GM23338 (cell line): Measurements from ENCODE around the gene FLNA. TPM values are rescaled to one million over a fixed set of nuclear protein-coding genes. Genes with fewer than 3 reads are reported as not detected.

ENCODE experiments used
- ATAC-seq: fragments of 200-7000 bp; cut with Tn5 transposase; 3 replicates; pipeline ENCODE4 v1.9.1; 2020
- DNase-seq: peaks from one replicate; pipeline ENCODE4 v3.0.0-alpha.2; 2015; ENCODE audit warnings: low spot score
- H2AFZ ChIP-seq: fragments of 200-600 bp; sonication (generic); 2 replicates; pipeline ENCODE4 v1.8.0; 2016; ENCODE audit warnings: antibody characterized with exemption, mild to moderate bottlenecking, moderate library complexity
- H3F3A ChIP-seq: fragments of 200-600 bp; sonication (generic); replicated peaks from 2 replicates; pipeline ENCODE4 v1.8.0; 2017; ENCODE audit warnings: antibody characterized with exemption, mixed run types, low read depth
- H3K27ac ChIP-seq: fragments of 200-600 bp; sonication (generic); 2 replicates; pipeline ENCODE4 v1.6.1; 2016; ENCODE audit warnings: low read depth
- H3K27me3 ChIP-seq: fragments of 200-600 bp; sonication (generic); 2 replicates; pipeline ENCODE4 v1.8.0; 2016; ENCODE audit warnings: mild to moderate bottlenecking, mixed run types, moderate library complexity; ENCODE audit not compliant: insufficient read depth
- H3K36me3 ChIP-seq: fragments of 200-600 bp; sonication (generic); 2 replicates; pipeline ENCODE4 v1.8.0; 2016; ENCODE audit warnings: mild to moderate bottlenecking; ENCODE audit not compliant: insufficient read depth
- H3K4me1 ChIP-seq: fragments of 200-600 bp; sonication (generic); 2 replicates; pipeline ENCODE4 v1.8.0; 2016; ENCODE audit warnings: mild to moderate bottlenecking, moderate library complexity; ENCODE audit not compliant: insufficient read depth
- H3K4me2 ChIP-seq: fragments of 200-600 bp; sonication (generic); 2 replicates; pipeline ENCODE4 v1.7.1; 2017; ENCODE audit warnings: mixed run types
- H3K4me3 ChIP-seq: fragments of 200-600 bp; sonication (generic); 2 replicates; pipeline ENCODE4 v1.6.1; 2016; ENCODE audit warnings: mixed run types
- H3K79me2 ChIP-seq: fragments of 200-600 bp; sonication (generic); replicated peaks from 2 replicates; pipeline ENCODE4 v1.8.0; 2017; ENCODE audit warnings: mild to moderate bottlenecking; ENCODE audit not compliant: insufficient read depth
- H3K9me2 ChIP-seq: fragments of 200-600 bp; sonication (generic); 2 replicates; pipeline ENCODE4 v1.8.0; 2017; ENCODE audit not compliant: insufficient read depth
- H4K20me1 ChIP-seq: fragments of 200-600 bp; sonication (generic); replicated peaks from 2 replicates; pipeline ENCODE4 v1.8.0; 2017; ENCODE audit warnings: mild to moderate bottlenecking; ENCODE audit not compliant: insufficient read depth
- H3K27ac Mint-ChIP-seq: 2 replicates; pipeline ENCODE4 v1.8.0; 2020; ENCODE audit warnings: inconsistent platforms, mild to moderate bottlenecking, moderate library complexity, mixed read lengths
- H3K27me3 Mint-ChIP-seq: 3 replicates; pipeline ENCODE4 v1.8.0; 2022; ENCODE audit warnings: low read depth, mild to moderate bottlenecking, moderate library complexity, mixed read lengths, inconsistent platforms; ENCODE audit not compliant: insufficient read depth, poor library complexity
- H3K36me3 Mint-ChIP-seq: 3 replicates; pipeline ENCODE4 v1.8.0; 2021; ENCODE audit warnings: low read depth, mild to moderate bottlenecking, inconsistent platforms, moderate library complexity, mixed read lengths
- H3K4me1 Mint-ChIP-seq: 3 replicates; pipeline ENCODE4 v1.8.0; 2020; ENCODE audit warnings: mild to moderate bottlenecking, inconsistent platforms, mixed read lengths
- H3K4me3 Mint-ChIP-seq: 3 replicates; pipeline ENCODE4 v1.8.0; 2021; ENCODE audit warnings: moderate library complexity, mild to moderate bottlenecking, inconsistent platforms, mixed read lengths
- H3K9me3 Mint-ChIP-seq: 3 replicates; pipeline ENCODE4 v1.8.0; 2020; ENCODE audit warnings: moderate library complexity, mild to moderate bottlenecking, inconsistent platforms, mixed read lengths
- CREB1 ChIP-seq: fragments of 250-450 bp; sonication (Bioruptor Pico); IDR thresholded peaks from 2 replicates; pipeline ENCODE4 v1.5.0; 2020; ENCODE audit warnings: low read depth, mild to moderate bottlenecking, moderate library complexity
- CTCF ChIP-seq, 2 experiments: fragments of 200-600 bp in 1 of 2; sonication (generic) in 1 of 2; conservative IDR thresholded peaks; 2 replicates each; pipeline versions ENCODE4 v1.5.1 to v1.6.1; 2016 to 2017; ENCODE audit warnings: antibody characterized with exemption in 2 of 2, low read depth in 2 of 2, mild to moderate bottlenecking in 2 of 2, moderate library complexity in 1 of 2
- ETS1 ChIP-seq: IDR thresholded peaks from 2 replicates; pipeline ENCODE4 v1.6.1; 2016; ENCODE audit warnings: antibody characterized with exemption
- EZH2 ChIP-seq: fragments of 200-600 bp; sonication (generic); IDR thresholded peaks from one replicate; pipeline ENCODE4 v1.8.0; 2017; ENCODE audit warnings: antibody characterized with exemption, mild to moderate bottlenecking, low read depth; ENCODE audit not compliant: unreplicated experiment
- EZH2phosphoT487 ChIP-seq: fragments of 200-600 bp; sonication (generic); IDR thresholded peaks from one replicate; pipeline ENCODE4 v1.8.1; 2018; ENCODE audit warnings: antibody characterized with exemption; ENCODE audit not compliant: unreplicated experiment
- JUNB ChIP-seq: IDR thresholded peaks from one replicate; pipeline ENCODE4 v1.6.1; 2016; ENCODE audit warnings: antibody characterized with exemption; ENCODE audit not compliant: unreplicated experiment
- NANOG ChIP-seq: IDR thresholded peaks from 2 replicates; pipeline ENCODE4 v1.6.1; 2016; ENCODE audit warnings: antibody characterized with exemption, borderline replicate concordance
- POLR2AphosphoS5 ChIP-seq: IDR thresholded peaks from 2 replicates; pipeline ENCODE4 v1.6.1; 2016; ENCODE audit warnings: antibody characterized with exemption, low read depth
- REST ChIP-seq: IDR thresholded peaks from one replicate; pipeline ENCODE4 v1.6.1; 2018; ENCODE audit warnings: antibody characterized with exemption; ENCODE audit not compliant: unreplicated experiment
- STAT1 ChIP-seq: IDR thresholded peaks from one replicate; pipeline ENCODE4 v1.6.1; 2016; ENCODE audit warnings: antibody characterized with exemption; ENCODE audit not compliant: unreplicated experiment
- ZNF114 ChIP-seq: fragments of 250-450 bp; sonication (Bioruptor Pico); IDR thresholded peaks from 2 replicates; pipeline ENCODE4 v1.5.0; 2020; ENCODE audit warnings: mild to moderate bottlenecking, moderate library complexity
- ZNF331 ChIP-seq: fragments of 250-450 bp; sonication (Bioruptor Pico); IDR thresholded peaks from 2 replicates; pipeline ENCODE4 v1.5.0; 2020; ENCODE audit warnings: low read depth, mild to moderate bottlenecking, moderate library complexity
- ZNF462 ChIP-seq: fragments of 250-450 bp; sonication (Bioruptor Pico); IDR thresholded peaks from 2 replicates; pipeline ENCODE4 v1.5.0; 2020; ENCODE audit warnings: mild to moderate bottlenecking, moderate library complexity
- polyA plus RNA-seq: library from polyadenylated mRNA; unstranded; fragments of >200 nt; fragmentation: Nextera tagmentation; extraction: Ambion mirVana; gene quantifications from 2 replicates; pipeline ENCODE4 v1.2.1, GENCODE V29; 2016
- total RNA-seq: library from RNA; depleted of rRNA; stranded (reverse); fragments of >200 nt; shearing (Covaris generic); gene quantifications from 2 replicates; pipeline ENCODE4 v1.2.3, GENCODE V29; 2014

Gene FLNA
- total and polyA plus RNA-seq, 2 experiments from 2014 or later, result 579 to 1,445 TPM

GRCh38 chrX:154349979-154350378 is 24.5 kb downstream of the FLNA start:
- H3K4me2 ChIP-seq, result no peak overlapping the region
- no peak overlapping the region for H2AFZ ChIP-seq
- peaks cover 10% of the 10 kb centered on the region for H3F3A ChIP-seq
- TF ChIP-seq ZNF462 (CRISPR knock-in tag) (no peak), ETS1 (no peak), REST (no peak), EZH2 (no peak), STAT1 (no peak), CTCF (conservative IDR thresholded peaks at IDR 0.05; ENCODE audit: low read depth in 2 of 2) (no peak), NANOG (no peak), ZNF331 (CRISPR knock-in tag) (no peak), EZH2phosphoT487 (no peak), JUNB (no peak), CREB1 (no peak), ZNF114 (CRISPR knock-in tag) (no peak), POLR2AphosphoS5 (no peak; the same call in 1 of the 2 replicates)
- H3K4me3 ChIP-seq, result no peak overlapping the region
- H3K36me3 ChIP-seq, result peaks cover 10% of the 10 kb centered on the region
- H3K9me2 ChIP-seq, result no peaks in the 10 kb centered on the region
- Mint-ChIP-seq H3K9me3 (no peaks in the 10 kb centered on the region), H3K36me3 (peaks cover 59% of the 10 kb centered on the region), H3K27ac (no peak overlapping the region), H3K4me3 (no peak overlapping the region), H3K4me1 (peaks cover 5% of the 10 kb centered on the region; the same call in 2 of the 3 replicates), H3K27me3 (peaks cover 8% of the 10 kb centered on the region)
- DNase-seq, result no peak
- H3K27ac ChIP-seq, result no peak overlapping the region
- H3K27me3 ChIP-seq, result no peaks in the 10 kb centered on the region
- H3K79me2 ChIP-seq, result no peaks in the 10 kb centered on the region
- no peak for ATAC-seq
- H3K4me1 ChIP-seq, result no peaks in the 10 kb centered on the region
- H4K20me1 ChIP-seq, result no peaks in the 10 kb centered on the region
